HG02943 (cell line): ENCODE results near the gene CDC16.

ENCODE experiments used
- ATAC-seq: cut with Tn5 transposase; IDR thresholded peaks from one replicate; pipeline ENCODE4 v1.9.1; 2021; ENCODE audit warnings: mild to moderate bottlenecking, low read depth, moderate library complexity; ENCODE audit not compliant: unreplicated experiment

The CDC16 gene

GRCh38 chr13:114296448-114296847 is 61.8 kb downstream of the CDC16 start:
- no peak for ATAC-seq

GRCh38 chr13:114296902-114297301 is 62.2 kb downstream of the CDC16 start:
- ATAC-seq, result no peak

GRCh38 chr13:114298866-114299265 is 64.2 kb downstream of the CDC16 start:
- no peak for ATAC-seq

- no peak for ATAC-seq
Measured at GRCh38 chr13:114299604-114300305, 65.1 kb downstream of the CDC16 start.

- ATAC-seq, result no peak
Measured at GRCh38 chr13:114303700-114304327, 69.1 kb downstream of the CDC16 start.

- no peak for ATAC-seq
Measured at GRCh38 chr13:114304346-114305034, 69.8 kb downstream of the CDC16 start.

GRCh38 chr13:114309086-114309485 is 74.4 kb downstream of the CDC16 start:
- no peak for ATAC-seq

GRCh38 chr13:114309806-114310410 is 75.2 kb downstream of the CDC16 start:
- no peak for ATAC-seq

- ATAC-seq, result no peak
Measured at GRCh38 chr13:114310956-114311355, 76.3 kb downstream of the CDC16 start.

- ATAC-seq, result no peak
Measured at GRCh38 chr13:114311387-114311786, 76.7 kb downstream of the CDC16 start.

GRCh38 chr13:114311908-114312307 is 77.2 kb downstream of the CDC16 start:
- ATAC-seq, result no peak

- ATAC-seq, result no peak
Measured at GRCh38 chr13:114313061-114313860, 78.6 kb downstream of the CDC16 start.

- peak; percentile 76 for ATAC-seq
Measured at GRCh38 chr13:114314074-114314912, 79.6 kb downstream of the CDC16 start, which contains the start of gene CHAMP1. Gene CHAMP1 (plus strand): TSS chr13:114314503. CDS start chr13:114323843, 9,340 bp downstream.

- ATAC-seq, result no peak
Measured at GRCh38 chr13:114315074-114315785, 80.5 kb downstream of the CDC16 start.

GRCh38 chr13:114318624-114319023 is 83.9 kb downstream of the CDC16 start:
- ATAC-seq, result no peak

- no peak for ATAC-seq
Measured at GRCh38 chr13:114319441-114319913, 84.8 kb downstream of the CDC16 start.

- ATAC-seq, result no peak
Measured at GRCh38 chr13:114320065-114320464, 85.4 kb downstream of the CDC16 start.

GRCh38 chr13:114321256-114321655 is 86.6 kb downstream of the CDC16 start:
- ATAC-seq, result no peak
